Prostate gland (tissue), 2 donors: ENCODE data around the gene SMYD3.

Experiments used
- CTCF ChIP-seq, 4 experiments: fragments of 200-600 bp in 2 of 4; fragments of 450-650 bp in 2 of 4; sonication (generic) in 2 of 4; IDR thresholded peaks; 1 replicate in 3 of 4; 2 replicates in 1 of 4; pipeline ENCODE4 v1.5.1; 2016 to 2019; ENCODE audit warnings: antibody characterized with exemption in 4 of 4, mild to moderate bottlenecking in 2 of 4, moderate library complexity in 2 of 4
- POLR2AphosphoS5 ChIP-seq: sonication (generic); formaldehyde crosslinking; IDR thresholded peaks from one replicate; pipeline ENCODE4 v1.6.1; 2017; ENCODE audit warnings: antibody characterized with exemption

- TF ChIP-seq CTCF (IDR thresholded peaks at IDR 0.05) (no peak), POLR2AphosphoS5 (no peak)
Measured at GRCh38 chr1:246404078-246404477, 103.0 kb downstream of the SMYD3 start.
